ENCODE measurements around the gene TTC39A. TPM values are rescaled to one million over a fixed set of nuclear protein-coding genes. Genes with fewer than 3 reads are reported as not detected.

The TTC39A gene
- total RNA-seq, 1 donor from 2014 or later, result 26.0 TPM

DNA sequence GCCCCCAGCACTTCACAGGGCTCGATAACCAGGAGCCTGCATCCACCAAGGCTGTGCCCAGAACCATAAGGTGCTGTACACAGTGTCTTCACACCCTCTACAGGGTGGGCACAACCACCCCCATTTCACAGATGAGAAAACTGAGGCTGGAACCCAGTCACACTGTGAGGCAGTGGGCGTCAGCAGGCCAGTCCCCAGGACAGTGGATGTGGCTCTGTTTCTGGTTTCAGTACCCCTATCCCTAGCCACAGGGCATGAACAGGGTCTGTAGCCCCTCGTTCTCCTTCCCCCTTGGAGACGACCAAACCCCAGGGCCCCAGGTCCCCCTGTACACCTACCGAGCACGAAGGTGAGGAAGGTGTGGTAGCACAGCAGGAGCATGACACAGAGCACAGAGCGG lies 27.6 kb downstream of the TTC39A start:
- Mint-ChIP-seq H3K27ac (no peak overlapping the region), H3K4me3 (ENCODE audit: low read depth) (no peak overlapping the region), H3K4me1 (ENCODE audit: low read depth) (peaks cover 5% of the 10 kb centered on the region), H3K9me3 (ENCODE audit: low read depth) (no peaks in the 10 kb centered on the region), H3K36me3 (ENCODE audit: insufficient read depth) (peaks cover 6% of the 10 kb centered on the region), H3K27me3 (no peaks in the 10 kb centered on the region)
- no peak for DNase-seq (ENCODE audit: low spot score, unreplicated experiment)
- no peak for TF ChIP-seq CTCF (IDR thresholded peaks at IDR 0.05; ENCODE audit: unreplicated experiment)

- Mint-ChIP-seq H3K36me3 (ENCODE audit: insufficient read depth) (peaks cover 6% of the 10 kb centered on the region), H3K27me3 (no peaks in the 10 kb centered on the region), H3K9me3 (ENCODE audit: low read depth) (no peaks in the 10 kb centered on the region), H3K4me3 (ENCODE audit: low read depth) (no peak overlapping the region), H3K4me1 (ENCODE audit: low read depth) (peaks cover 7% of the 10 kb centered on the region), H3K27ac (no peak overlapping the region)
- no peak for DNase-seq (ENCODE audit: low spot score, unreplicated experiment)
- TF ChIP-seq CTCF (IDR thresholded peaks at IDR 0.05; ENCODE audit: unreplicated experiment), result no peak
Observed at GRCh38 chr1:51302270-51302669, 28.1 kb downstream of the TTC39A start.

GRCh38 chr1:51301844-51302162 lies 28.6 kb downstream of the TTC39A start:
- H3K36me3 Mint-ChIP-seq (ENCODE audit: insufficient read depth), result peaks cover 6% of the 10 kb centered on the region
- H3K4me3 Mint-ChIP-seq (ENCODE audit: low read depth), result no peak overlapping the region
- no peak overlapping the region for H3K27ac Mint-ChIP-seq
- no peak for TF ChIP-seq CTCF (IDR thresholded peaks at IDR 0.05; ENCODE audit: unreplicated experiment)
- peaks cover 7% of the 10 kb centered on the region for H3K4me1 Mint-ChIP-seq (ENCODE audit: low read depth)
- no peaks in the 10 kb centered on the region for H3K9me3 Mint-ChIP-seq (ENCODE audit: low read depth)
- H3K27me3 Mint-ChIP-seq, result no peaks in the 10 kb centered on the region
- no peak for DNase-seq (ENCODE audit: low spot score, unreplicated experiment)

- H3K27me3 Mint-ChIP-seq, result no peaks in the 10 kb centered on the region
- DNase-seq (ENCODE audit: low spot score, unreplicated experiment), result no peak
- no peak for TF ChIP-seq CTCF (IDR thresholded peaks at IDR 0.05; ENCODE audit: unreplicated experiment)
- peaks cover 6% of the 10 kb centered on the region for H3K36me3 Mint-ChIP-seq (ENCODE audit: insufficient read depth)
- no peaks in the 10 kb centered on the region for H3K9me3 Mint-ChIP-seq (ENCODE audit: low read depth)
- H3K4me1 Mint-ChIP-seq (ENCODE audit: low read depth), result peaks cover 7% of the 10 kb centered on the region
- no peak overlapping the region for H3K4me3 Mint-ChIP-seq (ENCODE audit: low read depth)
- H3K27ac Mint-ChIP-seq, result no peak overlapping the region
Observed at GRCh38 chr1:51301152-51301843, 29.1 kb downstream of the TTC39A start.

GRCh38 chr1:51299981-51300670 lies 30.2 kb downstream of the TTC39A start:
- H3K27me3 Mint-ChIP-seq, result no peaks in the 10 kb centered on the region
- H3K4me3 Mint-ChIP-seq (ENCODE audit: low read depth), result no peak overlapping the region
- no peak for TF ChIP-seq CTCF (IDR thresholded peaks at IDR 0.05; ENCODE audit: unreplicated experiment)
- H3K27ac Mint-ChIP-seq, result no peak overlapping the region
- H3K4me1 Mint-ChIP-seq (ENCODE audit: low read depth), result peaks cover 4% of the 10 kb centered on the region
- peaks cover 6% of the 10 kb centered on the region for H3K36me3 Mint-ChIP-seq (ENCODE audit: insufficient read depth)
- no peak for DNase-seq (ENCODE audit: low spot score, unreplicated experiment)
- H3K9me3 Mint-ChIP-seq (ENCODE audit: low read depth), result no peaks in the 10 kb centered on the region

Measured in progenitor cell of endocrine pancreas (in vitro differentiated cells).